Activated naive CD4-positive, alpha-beta T cell treated with anti-CD3 and anti-CD28 coated beads, Interleukin-2, amount 50 U/mL, for 72 hours (primary cell): ENCODE results near the gene HOXB4. TPM values are rescaled to one million over a fixed set of nuclear protein-coding genes. Genes with fewer than 3 reads are reported as not detected.

Source experiments
- ATAC-seq, 2 donors: fragments of 150-1000 bp; cut with Tn5 transposase; 2 replicates each; pipeline ENCODE4 v1.10.0; 2021; ENCODE audit warnings: mild to moderate bottlenecking in 2 of 2, moderate library complexity in 2 of 2
- DNase-seq, 2 donors: peaks; one replicate each; pipeline ENCODE4 v3.0.0; 2021 to 2022; ENCODE audit warnings: low spot score in 2 of 2
- H3K27ac Mint-ChIP-seq, 2 donors: one replicate each; pipeline ENCODE4 v1.8.0; 2022; ENCODE audit warnings: mild to moderate bottlenecking in 2 of 2, mixed read lengths in 2 of 2
- H3K36me3 Mint-ChIP-seq, 2 donors: one replicate each; pipeline ENCODE4 v1.8.0; 2022; ENCODE audit warnings: mixed read lengths in 2 of 2
- H3K9me3 Mint-ChIP-seq, 2 donors: one replicate each; pipeline ENCODE4 v1.8.0; 2022; ENCODE audit warnings: mixed read lengths in 2 of 2
- total RNA-seq, 2 donors: library from RNA; stranded (reverse); gene quantifications; one replicate each; pipeline ENCODE4 v1.2.3, GENCODE V29; 2022

The HOXB4 gene
- total RNA-seq, 2 donors from 2014 or later = 0.89 to 3.0 TPM

DNA sequence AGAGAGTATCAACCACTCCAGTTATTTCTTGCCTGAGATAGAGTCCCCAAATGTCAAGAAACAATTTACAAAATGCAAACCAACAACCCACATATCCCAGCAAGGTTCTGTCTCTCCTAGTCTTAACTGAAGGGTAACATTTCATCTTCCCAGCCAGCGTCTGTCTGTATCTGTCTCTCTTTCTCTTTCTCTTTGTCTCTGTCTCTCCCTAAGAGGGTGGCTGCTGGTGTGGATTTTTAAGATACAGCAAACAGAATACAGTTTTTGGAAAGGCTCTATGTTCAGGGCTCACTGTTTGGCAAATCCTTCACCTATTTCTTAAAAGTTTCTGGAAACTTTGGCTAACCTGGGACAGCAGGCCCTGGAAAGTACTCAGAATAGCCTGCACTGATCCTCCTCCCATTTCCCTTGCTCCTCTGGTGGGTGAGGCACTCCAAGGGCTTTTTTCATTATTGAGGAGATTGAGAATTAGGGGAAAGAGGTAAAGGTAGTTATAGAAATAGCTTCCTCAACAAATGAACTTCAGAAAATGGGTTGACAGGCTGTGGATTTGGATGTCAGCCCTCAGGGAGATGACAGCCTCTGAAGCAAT lies 6.2 kb downstream of the HOXB4 start:
- H3K9me3 Mint-ChIP-seq = no peaks in the 10 kb centered on the region
- no peak for DNase-seq
- no peaks in the 10 kb centered on the region for H3K36me3 Mint-ChIP-seq
- no peak for ATAC-seq
- H3K27ac Mint-ChIP-seq = no peak overlapping the region

- no peaks in the 10 kb centered on the region for H3K36me3 Mint-ChIP-seq
- ATAC-seq = no peak
- no peaks in the 10 kb centered on the region for H3K9me3 Mint-ChIP-seq
- H3K27ac Mint-ChIP-seq = no peak overlapping the region
- no peak for DNase-seq
Observed at GRCh38 chr17:48571024-48571818, 6.9 kb downstream of the HOXB4 start.

GRCh38 chr17:48570325-48571023 lies 7.7 kb downstream of the HOXB4 start:
- no peak for DNase-seq
- no peak for ATAC-seq
- Mint-ChIP-seq H3K27ac (no peak overlapping the region), H3K9me3 (no peaks in the 10 kb centered on the region), H3K36me3 (no peaks in the 10 kb centered on the region)

- Mint-ChIP-seq H3K9me3 (no peaks in the 10 kb centered on the region), H3K36me3 (no peaks in the 10 kb centered on the region), H3K27ac (no peak overlapping the region)
- ATAC-seq (no peak), DNase-seq (no peak)
Observed at GRCh38 chr17:48569674-48570324, 8.4 kb downstream of the HOXB4 start.

DNA sequence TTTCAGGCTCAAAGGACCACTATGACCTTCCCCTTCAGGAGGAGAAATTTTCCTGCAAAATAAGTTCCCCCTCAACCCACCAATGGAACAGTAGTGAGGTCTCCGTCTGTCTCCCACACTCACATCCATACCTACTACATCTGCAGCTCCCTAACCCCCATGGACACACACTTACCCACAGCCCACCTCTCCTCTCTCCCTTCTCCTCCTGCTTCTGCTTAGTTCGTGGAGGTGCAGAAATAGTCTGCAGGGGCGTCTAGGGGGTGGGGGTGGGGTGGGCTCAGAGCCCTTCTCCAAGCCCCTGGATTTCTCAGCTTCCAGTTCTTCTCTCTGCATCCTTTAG lies 8.9 kb downstream of the HOXB4 start:
- Mint-ChIP-seq H3K27ac (no peak overlapping the region), H3K9me3 (no peaks in the 10 kb centered on the region), H3K36me3 (no peaks in the 10 kb centered on the region)
- no peak for ATAC-seq
- no peak for DNase-seq

DNA sequence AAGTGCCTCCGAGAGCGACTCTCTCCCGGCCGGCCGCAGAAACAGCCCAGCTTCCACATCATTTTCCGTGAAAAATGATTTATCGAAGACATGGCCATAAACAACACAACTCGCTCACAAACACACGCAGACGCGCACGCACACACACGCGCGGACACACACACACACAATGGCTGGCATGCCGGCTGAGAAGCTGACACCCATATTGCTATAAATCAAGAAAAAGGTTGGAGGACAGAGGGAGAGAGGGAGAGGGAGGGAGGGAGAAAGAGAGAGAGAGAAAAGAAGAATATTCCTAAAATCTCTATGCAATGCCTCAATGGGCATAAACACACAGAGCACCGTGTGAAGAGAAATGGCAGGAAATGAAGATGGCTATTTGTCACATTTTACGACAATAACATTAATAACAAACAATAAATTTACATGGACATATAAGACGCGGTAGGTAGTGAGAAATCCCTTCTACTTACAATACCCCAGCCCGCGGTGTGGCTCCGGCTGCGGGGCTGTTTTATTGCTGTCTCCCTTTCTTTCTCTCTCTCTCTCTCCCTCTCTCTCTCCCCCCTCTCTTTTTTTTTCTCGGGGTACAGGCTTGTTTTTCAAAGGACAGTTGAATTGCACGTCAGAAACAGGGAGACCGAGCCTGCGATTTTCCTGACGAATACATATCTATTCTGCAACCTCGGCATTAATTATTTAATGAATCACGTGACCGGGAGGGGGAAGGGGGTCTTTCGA lies 9.5 kb downstream of the HOXB4 start:
- no peak overlapping the region for H3K27ac Mint-ChIP-seq
- H3K36me3 Mint-ChIP-seq = no peaks in the 10 kb centered on the region
- no peaks in the 10 kb centered on the region for H3K9me3 Mint-ChIP-seq
- ATAC-seq = no peak
- DNase-seq = no peak

DNA sequence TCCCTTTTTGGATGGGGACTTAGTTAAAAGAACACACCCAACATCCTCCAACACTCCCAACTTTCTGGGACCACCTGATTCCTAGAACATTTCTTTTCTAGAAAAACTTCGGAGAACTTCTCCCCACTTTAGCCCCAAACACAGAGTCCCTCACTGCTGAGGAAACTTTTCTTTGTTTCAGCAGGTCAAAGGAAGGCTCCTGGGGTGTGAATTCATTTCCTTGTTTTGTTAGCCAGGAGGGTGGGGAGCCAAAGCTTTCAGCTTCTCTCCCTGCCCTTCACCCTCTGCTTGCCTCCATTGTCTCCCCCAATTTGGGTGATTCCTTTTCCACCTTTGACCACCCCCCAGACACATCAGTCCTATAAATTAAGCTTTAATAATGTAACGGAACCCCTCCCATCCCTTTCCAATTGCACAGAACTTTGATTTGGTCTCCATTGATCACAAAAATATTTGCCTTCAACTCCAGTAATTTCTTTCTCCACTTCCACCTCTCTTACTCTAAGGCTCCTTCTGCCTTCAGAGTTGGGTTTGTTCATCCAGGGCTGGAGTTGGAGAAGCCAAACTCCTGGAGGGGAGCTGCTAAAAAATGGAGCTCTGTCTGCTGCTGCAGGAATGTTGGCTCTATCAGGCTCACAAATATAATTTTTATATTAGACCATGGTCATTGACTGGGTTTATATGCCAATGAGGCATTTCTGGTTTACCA lies 10.3 kb downstream of the HOXB4 start:
- DNase-seq (no peak), ATAC-seq (no peak)
- H3K36me3 Mint-ChIP-seq = no peaks in the 10 kb centered on the region
- H3K9me3 Mint-ChIP-seq = no peaks in the 10 kb centered on the region
- H3K27ac Mint-ChIP-seq = no peak overlapping the region

- H3K36me3 Mint-ChIP-seq = no peaks in the 10 kb centered on the region
- no peaks in the 10 kb centered on the region for H3K9me3 Mint-ChIP-seq
- ATAC-seq (no peak), DNase-seq (no peak)
- no peak overlapping the region for H3K27ac Mint-ChIP-seq
Observed at GRCh38 chr17:48567209-48567608, 10.9 kb downstream of the HOXB4 start.

GRCh38 chr17:48566717-48567116 lies 11.4 kb downstream of the HOXB4 start:
- H3K27ac Mint-ChIP-seq = no peak overlapping the region
- no peaks in the 10 kb centered on the region for H3K36me3 Mint-ChIP-seq
- H3K9me3 Mint-ChIP-seq = no peaks in the 10 kb centered on the region
- no peak for DNase-seq
- no peak for ATAC-seq

GRCh38 chr17:48565925-48566710 lies 12.0 kb downstream of the HOXB4 start:
- H3K27ac Mint-ChIP-seq = no peak overlapping the region

GRCh38 chr17:48565022-48565554 lies 13.1 kb downstream of the HOXB4 start:
- Mint-ChIP-seq H3K36me3 (no peaks in the 10 kb centered on the region), H3K9me3 (no peaks in the 10 kb centered on the region), H3K27ac (no peak overlapping the region)
- DNase-seq (no peak), ATAC-seq (no peak)

More at GRCh38 chr17:48565925-48566710, 12.0 kb downstream of the HOXB4 start:
- Mint-ChIP-seq H3K9me3 (no peaks in the 10 kb centered on the region), H3K36me3 (no peaks in the 10 kb centered on the region)
- ATAC-seq (no peak), DNase-seq (no peak)

DNA sequence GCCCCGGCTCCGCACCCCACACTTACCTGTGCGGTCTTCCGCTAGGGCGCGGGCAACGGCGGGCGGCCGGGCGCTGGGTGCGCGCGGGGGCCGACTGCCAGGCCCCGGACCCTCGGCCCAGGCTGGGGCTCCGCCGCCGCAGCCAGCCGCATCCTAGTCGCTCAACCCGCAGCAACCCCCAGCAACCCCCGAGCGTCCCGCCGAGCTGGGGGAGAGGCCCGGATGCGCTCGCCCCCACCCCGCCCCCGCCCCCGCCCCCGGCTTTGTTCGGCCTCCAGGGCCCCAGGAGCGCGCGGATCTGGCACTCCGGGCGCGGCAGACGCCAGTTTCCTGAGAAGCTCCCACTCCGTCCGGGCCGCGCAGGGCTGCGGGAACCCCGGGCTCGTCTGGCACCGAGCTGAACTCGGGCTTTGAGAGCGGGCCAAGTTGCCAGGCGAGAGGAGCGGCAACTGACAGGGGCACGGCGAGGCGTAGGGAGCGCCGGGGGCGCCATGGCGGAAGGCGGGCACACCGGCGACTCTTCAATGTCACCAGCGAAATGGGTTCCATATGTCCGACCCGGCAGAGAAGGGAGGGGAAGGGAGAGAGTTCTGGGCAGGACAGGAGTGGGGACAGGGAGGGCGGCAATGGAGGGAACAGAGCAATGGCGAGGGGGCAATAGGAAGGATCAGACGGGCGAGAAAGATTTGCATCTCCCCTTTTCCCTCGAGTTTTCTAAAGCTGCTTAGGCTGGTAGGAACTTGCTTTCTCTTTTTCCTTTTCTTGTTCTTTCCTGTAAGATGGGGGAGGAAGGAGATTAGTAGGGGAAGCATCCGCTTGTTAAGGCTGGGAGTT lies 13.7 kb downstream of the HOXB4 start:
- H3K27ac Mint-ChIP-seq = no peak overlapping the region
- DNase-seq (no peak), ATAC-seq (no peak)
- H3K36me3 Mint-ChIP-seq = no peaks in the 10 kb centered on the region
- H3K9me3 Mint-ChIP-seq = no peaks in the 10 kb centered on the region

- no peak for ATAC-seq
- Mint-ChIP-seq H3K27ac (no peak overlapping the region), H3K9me3 (no peaks in the 10 kb centered on the region), H3K36me3 (no peaks in the 10 kb centered on the region)
- no peak for DNase-seq
Observed at GRCh38 chr17:48563867-48564187, 14.3 kb downstream of the HOXB4 start.

GRCh38 chr17:48563385-48563838 lies 14.7 kb downstream of the HOXB4 start:
- no peaks in the 10 kb centered on the region for H3K36me3 Mint-ChIP-seq
- DNase-seq = no peak
- no peak for ATAC-seq
- H3K27ac Mint-ChIP-seq = no peak overlapping the region
- H3K9me3 Mint-ChIP-seq = no peaks in the 10 kb centered on the region

DNA sequence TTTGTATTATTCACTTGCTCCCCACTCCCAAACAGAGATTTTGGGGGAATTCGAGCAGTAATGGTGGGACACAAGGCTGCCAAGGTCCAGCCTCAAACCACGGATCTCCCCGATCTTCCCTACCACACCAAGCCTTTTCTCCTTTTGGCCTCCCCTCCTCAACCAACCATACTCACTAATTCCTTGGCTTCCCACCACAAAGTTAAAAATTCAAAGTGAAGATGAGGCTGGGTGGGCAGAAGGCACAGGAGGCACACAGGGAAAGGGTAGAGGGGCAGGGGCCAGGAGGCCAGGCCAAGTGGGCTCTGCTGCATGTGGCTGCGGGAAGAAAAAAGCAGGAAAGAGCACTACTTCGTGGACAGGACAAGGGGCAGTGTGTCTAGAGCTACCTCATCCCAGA lies 15.2 kb downstream of the HOXB4 start:
- DNase-seq = no peak
- H3K36me3 Mint-ChIP-seq = no peaks in the 10 kb centered on the region
- ATAC-seq = no peak
- H3K27ac Mint-ChIP-seq = no peak overlapping the region
- H3K9me3 Mint-ChIP-seq = no peaks in the 10 kb centered on the region
